Fibroblast of lung (primary cell): ENCODE results near the gene DNAJC27.

ENCODE experiments used
- EZH2 ChIP-seq: IDR thresholded peaks from 2 replicates; pipeline ENCODE4 v1.5.1; 2012; ENCODE audit warnings: low read length, control low read depth, mild to moderate bottlenecking; ENCODE audit errors: missing control alignments
- TF ChIP-seq, protein P1 (sequence below), 2 donors: IDR thresholded peaks in 1 of 2; conservative IDR thresholded peaks in 1 of 2; 1 replicate in 1 of 2; 2 replicates in 1 of 2; pipeline ENCODE4 v1.5.1; 2011 to 2012; ENCODE audit warnings: low read length in 2 of 2, control low read depth in 1 of 2, inconsistent platforms in 1 of 2, low read depth in 1 of 2, mild to moderate bottlenecking in 1 of 2

DNA sequence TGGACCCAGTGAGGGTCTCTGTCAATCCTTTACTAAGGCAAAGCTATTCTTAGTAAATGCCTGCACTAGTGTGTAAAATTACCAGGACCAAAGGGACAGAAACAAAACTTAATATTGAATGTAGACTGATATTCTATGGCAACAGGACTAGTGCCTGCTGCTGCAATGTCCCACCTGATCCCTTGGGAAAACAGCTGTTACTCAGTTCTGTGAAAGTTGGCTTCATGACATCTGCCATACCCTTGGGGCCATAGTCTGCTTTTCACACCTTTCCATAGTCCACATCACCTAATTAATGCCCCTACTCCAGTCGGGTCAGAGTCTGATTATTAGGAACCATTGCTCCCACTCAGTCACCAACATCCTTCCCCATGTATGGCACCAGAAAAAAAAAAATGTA is 14.5 kb downstream of the DNAJC27 start:
- no peak for TF ChIP-seq EZH2
- TF ChIP-seq, protein P1, sequence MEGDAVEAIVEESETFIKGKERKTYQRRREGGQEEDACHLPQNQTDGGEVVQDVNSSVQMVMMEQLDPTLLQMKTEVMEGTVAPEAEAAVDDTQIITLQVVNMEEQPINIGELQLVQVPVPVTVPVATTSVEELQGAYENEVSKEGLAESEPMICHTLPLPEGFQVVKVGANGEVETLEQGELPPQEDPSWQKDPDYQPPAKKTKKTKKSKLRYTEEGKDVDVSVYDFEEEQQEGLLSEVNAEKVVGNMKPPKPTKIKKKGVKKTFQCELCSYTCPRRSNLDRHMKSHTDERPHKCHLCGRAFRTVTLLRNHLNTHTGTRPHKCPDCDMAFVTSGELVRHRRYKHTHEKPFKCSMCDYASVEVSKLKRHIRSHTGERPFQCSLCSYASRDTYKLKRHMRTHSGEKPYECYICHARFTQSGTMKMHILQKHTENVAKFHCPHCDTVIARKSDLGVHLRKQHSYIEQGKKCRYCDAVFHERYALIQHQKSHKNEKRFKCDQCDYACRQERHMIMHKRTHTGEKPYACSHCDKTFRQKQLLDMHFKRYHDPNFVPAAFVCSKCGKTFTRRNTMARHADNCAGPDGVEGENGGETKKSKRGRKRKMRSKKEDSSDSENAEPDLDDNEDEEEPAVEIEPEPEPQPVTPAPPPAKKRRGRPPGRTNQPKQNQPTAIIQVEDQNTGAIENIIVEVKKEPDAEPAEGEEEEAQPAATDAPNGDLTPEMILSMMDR (conservative IDR thresholded peaks at IDR 0.05 in 1 of 2, IDR thresholded peaks at IDR 0.05 in 1 of 2; ENCODE audit: low read depth in 1 of 2, low read length in 2 of 2): no peak
